VCaP (cell line): ENCODE measurements around the gene OOEP.

Experiments used
- H3K27ac ChIP-seq: fragments of 450-650 bp; 2 replicates; pipeline ENCODE4 v1.5.1; 2017
- TF ChIP-seq, protein P1 (sequence below): fragments of 450-650 bp; conservative IDR thresholded peaks from 2 replicates; pipeline ENCODE4 v1.5.1; 2017; ENCODE audit warnings: mild to moderate bottlenecking, moderate library complexity

Gene OOEP

DNA sequence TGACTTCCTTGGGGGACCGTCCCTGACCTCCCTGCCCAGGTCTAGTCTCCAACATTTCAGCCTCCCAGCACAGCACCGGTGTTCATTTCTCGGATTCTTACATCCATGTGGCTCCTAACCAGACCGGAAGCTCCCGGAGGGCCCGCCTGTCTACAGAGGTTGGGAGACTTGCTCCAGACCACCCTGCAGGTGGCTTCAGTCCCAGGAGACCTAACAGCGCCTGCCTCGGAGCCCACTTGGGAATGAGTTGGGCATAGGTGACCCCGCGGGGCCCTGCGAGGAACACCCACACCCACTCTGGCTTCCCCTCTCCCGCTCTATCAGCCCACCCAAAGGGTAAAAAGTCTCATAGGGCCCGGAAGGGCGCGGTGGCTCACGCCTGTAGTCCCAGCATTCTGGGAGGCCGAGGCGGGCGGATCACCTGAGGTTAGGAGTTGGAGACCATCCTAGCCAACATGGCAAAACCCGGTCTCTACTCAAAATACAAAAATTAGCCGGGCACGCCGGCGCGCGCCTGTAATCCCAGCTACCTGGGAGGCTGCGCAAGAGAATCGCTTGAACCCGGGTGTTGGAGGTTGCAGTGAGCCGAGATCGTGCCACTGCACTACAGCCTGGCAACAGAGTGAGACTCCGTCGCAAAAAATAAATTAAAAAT is 21.0 kb downstream of the OOEP start:
- TF ChIP-seq, protein P1, sequence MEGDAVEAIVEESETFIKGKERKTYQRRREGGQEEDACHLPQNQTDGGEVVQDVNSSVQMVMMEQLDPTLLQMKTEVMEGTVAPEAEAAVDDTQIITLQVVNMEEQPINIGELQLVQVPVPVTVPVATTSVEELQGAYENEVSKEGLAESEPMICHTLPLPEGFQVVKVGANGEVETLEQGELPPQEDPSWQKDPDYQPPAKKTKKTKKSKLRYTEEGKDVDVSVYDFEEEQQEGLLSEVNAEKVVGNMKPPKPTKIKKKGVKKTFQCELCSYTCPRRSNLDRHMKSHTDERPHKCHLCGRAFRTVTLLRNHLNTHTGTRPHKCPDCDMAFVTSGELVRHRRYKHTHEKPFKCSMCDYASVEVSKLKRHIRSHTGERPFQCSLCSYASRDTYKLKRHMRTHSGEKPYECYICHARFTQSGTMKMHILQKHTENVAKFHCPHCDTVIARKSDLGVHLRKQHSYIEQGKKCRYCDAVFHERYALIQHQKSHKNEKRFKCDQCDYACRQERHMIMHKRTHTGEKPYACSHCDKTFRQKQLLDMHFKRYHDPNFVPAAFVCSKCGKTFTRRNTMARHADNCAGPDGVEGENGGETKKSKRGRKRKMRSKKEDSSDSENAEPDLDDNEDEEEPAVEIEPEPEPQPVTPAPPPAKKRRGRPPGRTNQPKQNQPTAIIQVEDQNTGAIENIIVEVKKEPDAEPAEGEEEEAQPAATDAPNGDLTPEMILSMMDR = no peak
- H3K27ac ChIP-seq = no peak overlapping the region

DNA sequence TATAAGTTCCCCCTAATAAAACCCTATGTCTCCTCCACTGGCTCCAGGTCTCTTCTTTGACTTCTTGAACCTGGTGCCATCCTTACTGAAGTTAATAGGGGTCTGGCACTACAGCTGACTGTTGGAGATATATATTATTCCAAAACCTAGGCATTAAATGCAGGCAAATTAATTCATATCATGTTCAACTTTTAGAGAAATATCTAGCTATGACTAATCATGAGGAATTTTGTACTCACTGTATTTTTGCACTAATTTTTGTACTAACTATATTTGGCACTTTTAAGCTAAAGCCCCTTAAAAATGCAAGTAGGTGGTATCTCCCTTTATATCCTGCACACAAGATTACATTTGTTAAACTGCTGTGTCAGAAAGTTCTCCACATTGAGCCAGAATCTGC is 26.5 kb downstream of the OOEP start:
- no peak overlapping the region for H3K27ac ChIP-seq
- TF ChIP-seq, protein P1 = no peak

DNA sequence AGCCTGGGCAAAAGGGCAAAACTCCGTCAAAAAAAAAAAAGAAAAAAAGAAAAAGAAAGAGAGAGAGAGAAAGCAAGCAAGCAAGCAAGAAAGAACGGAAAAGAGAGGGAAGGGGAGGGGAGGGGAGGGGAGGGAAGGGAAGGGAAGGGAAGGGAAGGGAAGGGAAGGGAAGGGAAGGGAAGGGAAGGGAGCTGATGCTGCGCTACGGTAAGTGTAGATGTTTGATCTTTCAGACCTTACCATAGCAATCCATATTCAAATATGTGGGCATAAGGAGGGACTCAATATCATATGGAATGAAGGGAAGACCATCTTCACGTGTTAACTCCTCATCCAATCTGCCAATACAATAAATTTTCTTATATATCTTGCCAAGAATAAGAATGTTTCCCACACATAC is 27.5 kb downstream of the OOEP start:
- TF ChIP-seq, protein P1 = no peak
- H3K27ac ChIP-seq = no peak overlapping the region

DNA sequence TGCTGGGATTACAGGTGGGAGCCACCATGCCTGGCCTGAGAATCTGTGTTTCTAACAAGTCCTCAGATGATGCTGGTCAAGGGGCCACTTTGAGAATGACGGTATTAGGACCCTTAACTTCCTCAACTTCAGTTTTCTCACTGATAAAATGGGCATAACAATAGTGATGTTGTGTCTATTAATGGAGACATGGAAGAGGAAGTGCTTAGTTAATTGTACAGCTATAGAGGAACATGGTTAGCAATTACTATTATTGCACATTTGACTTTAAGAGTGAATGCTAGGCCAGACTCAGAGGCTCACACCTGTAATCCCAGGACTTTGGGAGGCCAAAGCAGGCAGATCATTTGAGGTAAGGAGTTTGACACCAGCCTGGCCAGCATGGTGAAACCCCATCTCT is 28.4 kb downstream of the OOEP start:
- no peak overlapping the region for H3K27ac ChIP-seq
- TF ChIP-seq, protein P1 = no peak

DNA sequence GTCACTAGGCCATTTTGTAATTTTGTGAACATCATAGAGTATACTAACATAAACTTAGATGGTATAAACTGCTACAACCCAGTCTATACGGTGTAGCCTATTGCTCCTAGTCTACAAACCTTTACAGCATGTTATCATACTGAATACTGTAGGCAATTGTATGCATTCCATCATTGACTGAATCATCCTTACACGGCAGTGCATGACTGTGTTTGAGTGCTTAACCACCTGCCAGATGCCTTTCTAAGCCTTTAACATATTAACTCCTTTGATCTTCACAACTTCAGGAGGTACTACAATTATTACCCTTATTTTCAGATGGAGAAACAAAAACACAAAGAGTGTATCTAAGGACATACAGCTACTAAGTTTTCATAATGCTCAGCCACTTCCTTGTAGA is 29.6 kb downstream of the OOEP start:
- no peak overlapping the region for H3K27ac ChIP-seq
- TF ChIP-seq, protein P1 = no peak

DNA sequence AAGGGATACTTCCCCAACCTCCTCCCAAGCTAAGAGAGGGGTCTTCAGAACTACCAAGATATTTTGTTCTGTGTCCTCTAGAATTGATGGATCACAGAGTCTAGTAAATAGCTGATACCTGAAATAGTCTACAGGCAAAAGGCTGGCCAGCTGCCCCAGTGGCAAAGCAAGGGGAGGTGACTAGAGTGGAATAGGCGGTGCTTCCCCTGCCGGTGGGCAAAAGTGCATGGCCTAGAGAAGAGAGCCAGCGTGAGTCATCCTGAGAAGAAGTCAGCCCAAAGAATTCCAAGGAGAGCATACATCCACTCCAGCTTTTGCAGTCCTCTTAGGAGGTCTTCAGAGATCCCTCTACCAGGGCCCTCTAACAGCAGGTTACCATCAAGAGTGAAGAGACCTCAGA is 30.4 kb downstream of the OOEP start:
- TF ChIP-seq, protein P1 = no peak
- H3K27ac ChIP-seq = no peak overlapping the region

DNA sequence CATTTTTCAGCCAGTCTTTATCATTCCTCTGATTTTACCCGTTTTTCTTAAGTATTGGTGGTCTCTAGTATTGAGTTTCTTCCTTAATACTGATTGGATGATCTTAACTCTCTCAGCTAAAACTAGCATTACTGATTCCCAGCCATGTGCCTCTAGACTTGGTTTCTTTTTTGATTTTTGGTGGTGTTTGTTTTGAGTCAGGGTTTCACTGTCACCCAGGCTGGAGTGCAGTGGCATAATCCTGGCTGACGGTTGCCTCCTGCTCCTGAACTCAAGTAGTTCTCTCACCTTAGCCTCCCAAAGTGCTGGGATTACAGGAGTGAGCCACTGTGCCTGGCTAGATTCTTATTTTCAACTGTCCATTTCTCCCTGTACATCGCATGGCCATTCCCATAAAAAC is 40.5 kb downstream of the OOEP start:
- TF ChIP-seq, protein P1 = no peak
- H3K27ac ChIP-seq = no peak overlapping the region
